IPS-18c (cell line): ENCODE results near the gene IFNW1.

Experiments
- H3K4me3 ChIP-seq: 2 replicates; pipeline ENCODE4 v1.7.0; 2013; ENCODE audit warnings: low read depth, mild to moderate bottlenecking, low read length, moderate library complexity; ENCODE audit not compliant: insufficient read depth
- H3K9me3 ChIP-seq: one replicate; pipeline ENCODE4 v1.6.1; 2013; ENCODE audit warnings: mild to moderate bottlenecking, low read length, moderate library complexity; ENCODE audit not compliant: control insufficient read depth, insufficient read depth

Gene IFNW1

DNA sequence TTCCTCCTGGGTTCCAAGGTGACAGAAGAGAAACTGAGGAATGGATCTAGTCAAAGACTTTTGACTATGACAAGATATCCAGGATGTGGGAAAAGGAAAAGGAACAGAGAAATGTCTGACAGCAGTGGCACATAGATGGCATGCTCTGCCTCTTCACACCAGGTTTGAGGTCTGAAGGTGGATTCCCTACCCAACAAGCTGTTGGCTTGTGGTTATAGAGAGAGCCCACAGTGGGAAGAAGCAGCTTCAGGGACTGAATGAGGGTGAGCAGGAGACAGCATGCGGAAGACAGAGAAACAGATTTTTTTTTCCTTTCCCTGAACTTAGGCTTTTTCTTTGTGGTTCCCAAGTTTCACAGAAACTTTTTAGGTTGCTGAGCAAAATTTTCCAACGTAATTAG, 20.6 kb downstream of the IFNW1 start:
- H3K4me3 ChIP-seq = no peak overlapping the region
- no peaks in the 10 kb centered on the region for H3K9me3 ChIP-seq

DNA sequence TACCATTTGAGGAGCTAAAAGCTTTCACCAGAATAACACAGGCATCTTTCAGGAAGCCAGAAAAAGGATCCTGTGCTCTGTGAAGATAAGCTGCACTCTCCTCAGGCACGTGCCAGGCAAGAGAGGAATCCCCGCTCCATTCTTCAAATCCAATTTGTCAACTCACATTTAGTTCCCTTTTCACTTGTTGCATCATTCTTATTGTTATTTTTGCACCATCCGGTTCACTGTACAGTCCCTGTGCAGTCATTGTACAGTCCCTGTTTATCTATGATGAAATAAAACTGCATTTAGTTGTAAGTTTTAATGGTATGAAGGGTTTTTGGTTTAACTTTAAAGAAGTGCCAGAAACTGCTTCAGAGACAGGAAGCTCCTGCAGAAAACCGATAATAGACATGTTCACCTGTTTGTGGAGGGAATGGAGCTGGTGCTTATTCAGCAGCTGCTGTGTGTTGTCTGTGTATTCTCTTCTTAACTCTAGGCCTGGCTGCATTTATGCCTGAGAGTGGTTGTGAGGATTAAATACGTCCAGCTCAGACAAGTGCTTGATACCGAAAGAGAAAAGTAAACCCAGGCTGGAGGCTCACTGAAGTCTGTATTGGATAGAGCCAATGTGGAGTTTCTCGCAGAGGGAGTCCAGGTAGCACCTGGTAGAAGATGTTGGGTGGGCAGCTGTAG, 22.4 kb downstream of the IFNW1 start:
- no peak overlapping the region for H3K4me3 ChIP-seq
- no peaks in the 10 kb centered on the region for H3K9me3 ChIP-seq

GRCh38 chr9:21114311-21114710, 27.3 kb downstream of the IFNW1 start:
- Histone ChIP-seq H3K4me3 (no peak overlapping the region), H3K9me3 (no peaks in the 10 kb centered on the region)

DNA sequence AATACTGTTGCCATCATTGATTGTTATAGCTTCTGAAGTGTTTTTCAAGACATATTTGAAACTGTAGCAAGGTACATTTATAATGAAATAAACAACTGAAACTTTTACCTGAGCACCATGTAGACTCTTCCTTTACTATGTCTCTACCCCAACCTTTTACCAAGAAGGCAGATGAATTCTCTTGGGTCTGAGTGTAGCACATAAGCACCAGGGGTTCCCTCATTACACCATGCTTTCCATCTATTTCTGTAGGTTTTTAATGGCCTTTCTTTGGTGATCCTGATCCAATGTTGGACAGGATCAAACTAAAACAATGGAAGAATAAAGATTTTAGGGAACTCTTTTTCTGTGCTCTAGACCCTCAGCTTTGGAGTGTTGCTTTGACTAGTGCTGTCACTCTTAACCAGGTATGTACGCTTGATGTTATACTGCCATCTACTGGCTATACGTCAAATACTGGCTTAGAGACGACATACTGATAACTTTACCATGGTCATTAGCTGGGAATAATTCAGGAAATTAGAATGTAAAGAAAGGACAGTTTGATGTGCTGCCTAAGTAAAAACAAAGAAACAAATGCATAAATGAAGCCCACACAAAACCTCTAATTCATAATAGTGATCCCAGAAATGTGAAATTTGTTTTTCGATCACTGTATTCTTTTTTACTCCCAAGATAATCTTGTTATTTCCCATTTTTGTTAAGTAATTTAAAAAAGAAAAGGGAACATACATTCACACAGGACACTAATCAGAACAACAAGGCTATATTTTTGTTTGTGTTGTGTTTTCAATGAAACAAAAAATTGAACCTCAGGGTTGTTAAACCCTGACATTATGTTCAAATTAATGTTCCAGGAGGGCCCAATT, 30.7 kb downstream of the IFNW1 start:
- Histone ChIP-seq H3K4me3 (no peak overlapping the region), H3K9me3 (no peaks in the 10 kb centered on the region)

- Histone ChIP-seq H3K9me3 (no peaks in the 10 kb centered on the region), H3K4me3 (no peak overlapping the region)
Measured at GRCh38 chr9:21104787-21105186, 36.8 kb downstream of the IFNW1 start.

DNA sequence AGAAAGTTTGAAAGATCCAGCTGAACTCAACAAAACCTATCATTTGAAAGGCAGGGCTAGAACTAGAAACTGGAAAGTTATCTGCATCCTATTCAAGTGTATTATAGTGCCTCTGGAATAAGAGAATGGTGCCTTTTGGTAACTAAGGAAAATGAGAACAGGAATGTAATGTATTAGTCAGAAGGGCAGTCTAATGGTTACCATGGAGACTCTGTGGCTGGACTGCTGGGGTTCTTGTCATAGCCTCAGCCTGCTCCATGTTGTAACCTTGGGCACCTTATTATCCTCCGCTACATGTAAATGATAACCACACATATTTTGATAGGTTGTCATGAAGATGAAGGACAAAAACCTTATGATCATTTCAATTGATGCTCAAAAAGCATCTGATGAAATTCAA, 39.3 kb downstream of the IFNW1 start:
- no peak overlapping the region for H3K4me3 ChIP-seq
- H3K9me3 ChIP-seq = no peaks in the 10 kb centered on the region

- H3K4me3 ChIP-seq = no peak overlapping the region
- no peaks in the 10 kb centered on the region for H3K9me3 ChIP-seq
Measured at GRCh38 chr9:21097817-21098216, 43.8 kb downstream of the IFNW1 start.

- Histone ChIP-seq H3K9me3 (no peaks in the 10 kb centered on the region), H3K4me3 (no peak overlapping the region)
Measured at GRCh38 chr9:21096901-21097255, 44.8 kb downstream of the IFNW1 start.

- Histone ChIP-seq H3K9me3 (no peaks in the 10 kb centered on the region), H3K4me3 (no peak overlapping the region)
Measured at GRCh38 chr9:21096172-21096900, 45.3 kb downstream of the IFNW1 start.

- no peak overlapping the region for H3K4me3 ChIP-seq
- no peaks in the 10 kb centered on the region for H3K9me3 ChIP-seq
Measured at GRCh38 chr9:21095561-21095960, 46.1 kb downstream of the IFNW1 start.
